Loucy (cell line): ENCODE data around the gene RAB30.

Source experiments
- H2AFZ ChIP-seq: fragments of 200-600 bp; sonication (generic); 2 replicates; pipeline ENCODE4 v1.6.0; 2016; ENCODE audit warnings: antibody characterized with exemption, mild to moderate bottlenecking, low read length, moderate library complexity
- H3F3A ChIP-seq: fragments of 200-600 bp; 2 replicates; pipeline ENCODE4 v1.6.0; 2016; ENCODE audit warnings: antibody characterized with exemption, low read depth, mild to moderate bottlenecking
- H3K27me3 ChIP-seq: fragments of 200-600 bp; sonication (generic); 2 replicates; pipeline ENCODE4 v1.6.1; 2014; ENCODE audit warnings: low read length, mild to moderate bottlenecking; ENCODE audit not compliant: insufficient read depth, poor library complexity, severe bottlenecking
- H3K36me3 ChIP-seq: fragments of 200-600 bp; sonication (generic); 2 replicates; pipeline ENCODE4 v1.6.1; 2016; ENCODE audit warnings: low read length; ENCODE audit not compliant: insufficient read depth
- H3K4me1 ChIP-seq: fragments of 200-600 bp; sonication (generic); 2 replicates; pipeline ENCODE4 v1.5.1; 2014; ENCODE audit warnings: low read length, mild to moderate bottlenecking; ENCODE audit not compliant: insufficient read depth, poor library complexity, severe bottlenecking
- H3K4me2 ChIP-seq: fragments of 200-600 bp; sonication (generic); 2 replicates; pipeline ENCODE4 v1.6.0; 2014; ENCODE audit warnings: antibody characterized with exemption, low read length, low read depth, mild to moderate bottlenecking; ENCODE audit not compliant: poor library complexity, severe bottlenecking
- H3K4me3 ChIP-seq: fragments of 200-600 bp; sonication (generic); 2 replicates; pipeline ENCODE4 v1.5.1; 2014; ENCODE audit warnings: low read length, mild to moderate bottlenecking, mixed read lengths; ENCODE audit not compliant: poor library complexity, severe bottlenecking
- H3K79me2 ChIP-seq: fragments of 200-600 bp; sonication (generic); 2 replicates; pipeline ENCODE4 v1.6.1; 2014; ENCODE audit warnings: low read length; ENCODE audit not compliant: insufficient read depth
- H3K9ac ChIP-seq: fragments of 200-600 bp; sonication (generic); 2 replicates; pipeline ENCODE4 v1.6.0; 2014; ENCODE audit warnings: mild to moderate bottlenecking, low read depth, low read length, moderate library complexity; ENCODE audit not compliant: poor library complexity, severe bottlenecking
- H3K9me2 ChIP-seq: fragments of 200-600 bp; sonication (generic); replicated peaks from 2 replicates; pipeline ENCODE4 v1.6.1; 2016; ENCODE audit warnings: low read depth, low read length, mixed read lengths
- H3K9me3 ChIP-seq: fragments of 200-600 bp; sonication (generic); 2 replicates; pipeline ENCODE4 v1.6.1; 2014; ENCODE audit warnings: mild to moderate bottlenecking, antibody characterized with exemption, low read length, low read depth; ENCODE audit not compliant: insufficient read depth
- H4K20me1 ChIP-seq: fragments of 200-600 bp; sonication (generic); 2 replicates; pipeline ENCODE4 v1.6.0; 2014; ENCODE audit warnings: antibody characterized with exemption, low read length, mild to moderate bottlenecking; ENCODE audit not compliant: insufficient read depth, poor library complexity, severe bottlenecking
- CTCF ChIP-seq: fragments of 200-600 bp; sonication (generic); conservative IDR thresholded peaks from 2 replicates; pipeline ENCODE4 v1.5.1; 2014; ENCODE audit warnings: mild to moderate bottlenecking, antibody characterized with exemption, low read length
- EZH2phosphoT487 ChIP-seq: fragments of 200-600 bp; IDR thresholded peaks from 2 replicates; pipeline ENCODE4 v1.6.1; 2018; ENCODE audit warnings: antibody characterized with exemption, mild to moderate bottlenecking, moderate library complexity, borderline replicate concordance

The RAB30 gene

GRCh38 chr11:83023410-83023809 is 48.3 kb downstream of the RAB30 start:
- no peaks in the 10 kb centered on the region for H3K9me2 ChIP-seq
- H3K27me3 ChIP-seq, result no peaks in the 10 kb centered on the region
- no peak overlapping the region for H3K4me2 ChIP-seq
- no peaks in the 10 kb centered on the region for H3K79me2 ChIP-seq
- no peaks in the 10 kb centered on the region for H4K20me1 ChIP-seq
- H3K9me3 ChIP-seq, result no peaks in the 10 kb centered on the region
- TF ChIP-seq CTCF (no peak), EZH2phosphoT487 (no peak)
- H2AFZ ChIP-seq, result no peak overlapping the region
- H3K9ac ChIP-seq, result no peak overlapping the region
- H3K4me3 ChIP-seq, result no peak overlapping the region
- no peaks in the 10 kb centered on the region for H3K36me3 ChIP-seq
- H3F3A ChIP-seq, result no peaks in the 10 kb centered on the region
- H3K4me1 ChIP-seq, result peaks cover 13% of the 10 kb centered on the region

- no peaks in the 10 kb centered on the region for H3K9me3 ChIP-seq
- H4K20me1 ChIP-seq, result no peaks in the 10 kb centered on the region
- no peaks in the 10 kb centered on the region for H3K9me2 ChIP-seq
- no peak overlapping the region for H2AFZ ChIP-seq
- H3K79me2 ChIP-seq, result no peaks in the 10 kb centered on the region
- H3K27me3 ChIP-seq, result no peaks in the 10 kb centered on the region
- H3K4me2 ChIP-seq, result no peak overlapping the region
- H3K4me3 ChIP-seq, result no peak overlapping the region
- H3K9ac ChIP-seq, result no peak overlapping the region
- peaks cover 13% of the 10 kb centered on the region for H3K4me1 ChIP-seq
- no peak for TF ChIP-seq CTCF
- no peak for TF ChIP-seq EZH2phosphoT487
- H3K36me3 ChIP-seq, result no peaks in the 10 kb centered on the region
- no peaks in the 10 kb centered on the region for H3F3A ChIP-seq
Observed at GRCh38 chr11:83021780-83022125, 49.9 kb downstream of the RAB30 start.

- no peaks in the 10 kb centered on the region for H4K20me1 ChIP-seq
- no peak overlapping the region for H3K4me3 ChIP-seq
- no peak overlapping the region for H2AFZ ChIP-seq
- no peaks in the 10 kb centered on the region for H3K27me3 ChIP-seq
- no peak overlapping the region for H3K4me2 ChIP-seq
- H3K9me2 ChIP-seq, result no peaks in the 10 kb centered on the region
- H3K9me3 ChIP-seq, result no peaks in the 10 kb centered on the region
- H3K79me2 ChIP-seq, result no peaks in the 10 kb centered on the region
- no peaks in the 10 kb centered on the region for H3F3A ChIP-seq
- H3K36me3 ChIP-seq, result no peaks in the 10 kb centered on the region
- peaks cover 13% of the 10 kb centered on the region for H3K4me1 ChIP-seq
- no peak overlapping the region for H3K9ac ChIP-seq
- TF ChIP-seq EZH2phosphoT487 (no peak), CTCF (no peak)
Observed at GRCh38 chr11:83020942-83021779, 50.5 kb downstream of the RAB30 start.
